Measurements from ENCODE around the gene SIK3.

The SIK3 gene

DNA sequence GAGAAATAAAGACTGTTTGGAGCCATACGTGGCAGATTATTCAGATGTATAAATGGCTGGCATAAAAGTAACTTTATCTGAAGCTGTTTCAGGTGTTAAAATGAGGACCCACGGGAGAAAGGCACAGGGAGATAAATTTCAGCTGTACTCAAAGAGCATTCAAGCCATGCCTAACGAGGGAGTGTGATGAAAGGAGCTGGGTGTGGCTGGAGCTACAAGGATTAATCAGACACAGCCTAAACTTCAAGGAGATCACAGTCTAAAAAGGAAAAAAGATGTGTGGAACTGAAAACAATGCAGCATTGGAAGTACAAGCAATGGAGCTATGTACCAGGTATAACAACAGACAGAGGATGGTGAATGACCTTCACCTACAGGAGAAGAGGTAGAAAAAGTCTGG is 140.0 kb downstream of the SIK3 start:
- DNase-seq, result no peak

DNA sequence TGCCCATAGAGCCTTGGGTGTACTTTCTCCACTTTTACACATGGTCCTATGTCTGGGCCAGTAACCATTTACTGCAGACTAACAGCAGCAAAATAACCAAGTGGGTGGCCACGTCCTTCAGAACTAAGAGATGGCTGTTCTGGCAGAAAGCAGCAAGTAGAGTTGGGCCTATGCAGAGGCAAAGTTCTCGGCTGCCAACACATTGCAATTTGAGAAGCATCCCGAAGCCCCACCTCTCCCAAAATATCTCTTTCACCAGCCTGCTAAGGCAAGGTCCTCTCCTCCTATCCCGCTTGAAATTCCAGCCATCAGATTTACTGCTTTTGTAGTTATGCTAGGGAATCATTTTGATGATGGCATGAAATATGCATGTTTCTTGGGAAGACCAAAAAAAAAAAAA is 142.3 kb downstream of the SIK3 start:
- DNase-seq, result no peak

DNA sequence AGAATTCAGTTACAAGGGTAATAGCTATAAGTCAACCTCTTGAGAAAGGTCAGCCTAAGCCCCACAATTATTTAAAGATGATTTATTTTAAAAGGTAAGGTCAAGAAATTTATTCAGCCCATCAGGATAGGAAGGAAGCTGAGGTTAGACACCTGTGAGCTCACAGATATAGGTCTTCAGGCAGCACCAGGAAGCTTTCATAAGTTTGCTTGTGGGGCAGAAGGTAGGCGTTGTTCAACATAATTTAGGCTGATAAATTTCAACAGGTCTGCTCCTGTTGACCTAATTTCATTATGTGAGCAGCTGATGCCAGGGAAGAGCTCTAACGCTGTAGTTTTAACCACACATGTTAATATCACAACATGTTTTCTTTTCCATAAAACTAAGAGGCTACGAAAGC is 142.7 kb downstream of the SIK3 start:
- DNase-seq, result no peak

DNA sequence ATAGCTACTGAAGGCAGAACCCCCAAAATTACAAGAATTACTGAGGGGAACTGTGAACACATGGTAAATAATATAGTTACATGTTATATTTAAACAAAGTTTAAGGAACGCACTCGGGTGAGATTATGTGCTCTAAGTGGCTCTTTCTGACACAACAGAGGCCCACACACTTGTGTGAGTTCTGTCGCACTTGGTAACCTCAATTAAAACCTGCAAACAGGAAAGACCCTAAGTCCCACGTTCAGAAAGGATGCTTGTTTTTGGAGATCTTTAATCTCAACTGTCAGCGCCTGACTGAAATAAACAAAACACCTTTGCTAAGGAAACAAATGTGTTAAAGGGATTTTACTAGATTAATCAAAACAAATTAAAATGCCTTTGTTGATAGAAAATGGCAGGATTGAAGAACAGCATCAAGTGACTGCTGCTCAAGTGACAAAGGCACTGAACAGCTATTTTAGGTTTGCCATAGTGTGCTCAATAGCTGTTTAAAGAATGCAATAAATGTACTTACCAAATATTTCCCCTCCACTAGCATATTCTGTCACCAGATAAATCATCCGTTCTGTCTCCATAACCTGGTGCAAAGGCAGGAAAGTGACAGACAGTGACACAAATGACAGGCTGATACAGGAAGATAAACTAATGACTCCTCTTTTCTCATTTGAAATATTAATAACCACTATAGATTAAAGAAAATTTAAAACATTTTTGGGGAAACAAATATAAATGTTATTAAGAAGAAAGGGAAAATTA is 144.5 kb downstream of the SIK3 start:
- DNase-seq, result no peak

DNA sequence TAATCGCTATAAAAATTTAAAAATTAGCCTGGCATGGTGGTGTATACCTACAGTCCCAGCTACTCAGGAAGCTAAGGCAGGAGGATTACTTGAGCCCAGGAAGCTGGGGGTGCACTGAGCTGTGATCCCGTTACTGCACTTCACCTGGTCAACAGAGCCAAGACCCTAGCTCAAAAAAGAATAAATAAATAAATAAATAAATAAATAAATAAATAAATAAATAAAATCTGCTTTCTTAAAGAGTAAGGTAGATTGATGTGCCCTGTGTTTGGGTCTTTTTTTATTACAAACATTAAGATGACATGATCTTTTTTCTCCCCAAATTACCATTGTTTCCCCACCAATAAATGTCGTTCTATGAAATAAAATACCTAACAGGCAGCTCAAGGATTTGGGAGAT is 146.5 kb downstream of the SIK3 start:
- no peak for DNase-seq

DNA sequence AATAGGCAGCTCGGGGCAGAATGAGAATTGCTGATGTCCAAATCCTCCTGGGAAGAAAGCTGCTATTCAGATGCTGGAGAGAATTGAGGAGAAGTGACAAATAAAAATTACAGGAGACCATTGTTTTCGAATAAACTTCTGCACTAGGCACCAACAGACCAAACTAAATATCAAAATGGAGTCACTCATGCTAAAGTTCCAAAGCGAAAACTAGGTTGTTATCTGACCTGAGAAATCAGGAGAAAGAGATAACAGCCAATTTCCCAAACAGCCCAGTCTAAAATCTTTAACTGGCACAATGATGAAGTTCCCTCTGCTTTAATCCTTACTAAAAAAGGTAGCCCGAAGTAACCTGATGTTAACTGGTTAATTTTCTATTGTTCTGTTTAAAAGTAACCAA is 148.0 kb downstream of the SIK3 start:
- DNase-seq, result no peak

DNA sequence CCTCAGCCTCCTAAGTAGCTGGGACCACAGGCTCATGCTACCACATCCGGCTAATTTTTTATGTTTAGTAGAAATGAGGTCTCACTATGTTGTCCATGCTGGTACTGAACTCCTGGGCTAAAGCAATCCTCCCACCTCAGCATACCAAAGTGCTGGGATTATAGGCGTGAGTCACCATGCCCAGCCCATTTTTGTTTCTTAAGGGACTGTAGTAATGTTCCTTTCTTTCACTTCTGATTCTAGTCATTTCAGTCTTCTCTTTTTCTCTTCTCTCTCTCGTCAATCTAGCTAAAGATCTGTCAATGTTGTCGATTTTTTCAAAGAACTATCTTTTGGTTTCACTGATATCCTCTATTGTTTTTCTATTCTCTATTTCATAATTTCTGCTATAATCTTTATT is 149.8 kb downstream of the SIK3 start:
- DNase-seq, result no peak

DNA sequence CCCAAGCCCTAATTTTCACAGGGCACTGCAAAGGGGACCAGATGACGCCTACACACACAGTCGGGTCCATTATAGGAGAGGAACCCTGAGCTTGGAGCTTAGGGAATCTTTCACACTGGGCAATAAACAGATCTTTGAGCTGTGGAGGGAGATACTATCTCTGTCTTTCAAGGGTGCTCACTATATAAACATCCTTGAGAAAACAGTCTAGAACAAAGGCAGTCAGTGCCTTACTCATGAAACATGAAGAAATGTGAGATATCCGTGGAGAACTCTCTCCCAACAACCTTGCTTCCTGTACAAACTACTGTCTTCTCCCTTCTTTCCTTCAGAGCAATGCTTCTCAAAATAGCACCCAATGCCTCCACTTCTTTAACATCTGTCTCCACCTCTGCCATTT is 151.8 kb downstream of the SIK3 start:
- no peak for DNase-seq

DNA sequence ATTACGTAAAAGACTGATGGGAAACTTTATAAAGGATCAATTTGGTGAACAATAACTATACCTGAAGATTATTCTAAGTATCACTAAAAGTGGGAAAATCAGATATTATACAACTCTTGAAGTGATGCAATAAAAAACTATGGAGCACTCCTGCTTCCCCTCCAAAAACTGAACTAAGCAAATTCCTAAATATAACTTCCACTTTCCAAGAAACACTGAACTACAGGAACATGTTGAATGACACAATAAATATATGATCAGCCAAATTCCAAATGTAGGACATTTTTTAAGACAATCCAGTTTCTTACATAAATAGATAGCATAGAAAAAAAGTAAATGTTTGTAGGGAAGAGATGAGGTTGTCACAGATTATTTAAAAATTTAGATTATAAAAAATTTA is 158.7 kb downstream of the SIK3 start:
- DNase-seq, result no peak

DNA sequence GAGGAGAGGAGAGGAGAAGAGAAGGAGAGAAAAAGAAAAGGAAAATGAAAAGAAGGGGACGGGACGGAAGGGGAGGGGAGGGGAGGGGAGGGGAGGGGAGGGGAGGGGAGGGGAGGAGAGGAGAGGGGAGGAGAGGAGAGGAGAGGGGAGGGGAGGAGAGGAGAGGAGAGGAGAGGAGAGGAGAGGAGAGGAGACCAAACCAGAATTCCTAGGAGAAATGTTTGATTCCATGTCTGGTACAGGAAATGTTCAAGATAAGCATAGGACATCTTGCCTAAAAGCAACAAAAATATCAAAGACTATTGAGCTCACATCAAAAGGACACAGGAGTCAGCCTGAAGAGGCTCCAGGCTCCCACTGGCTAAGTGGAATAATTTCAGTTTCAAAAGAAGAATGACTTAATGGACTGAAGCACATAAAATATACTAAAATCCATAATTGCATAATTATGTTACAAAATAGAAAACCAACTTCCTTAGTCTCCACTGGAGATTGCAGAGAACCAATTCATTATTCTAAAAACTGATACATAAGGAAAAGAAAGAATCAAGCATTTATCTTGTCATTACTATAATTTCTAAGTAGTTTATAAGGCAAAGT is 159.7 kb downstream of the SIK3 start:
- DNase-seq, result no peak

DNA sequence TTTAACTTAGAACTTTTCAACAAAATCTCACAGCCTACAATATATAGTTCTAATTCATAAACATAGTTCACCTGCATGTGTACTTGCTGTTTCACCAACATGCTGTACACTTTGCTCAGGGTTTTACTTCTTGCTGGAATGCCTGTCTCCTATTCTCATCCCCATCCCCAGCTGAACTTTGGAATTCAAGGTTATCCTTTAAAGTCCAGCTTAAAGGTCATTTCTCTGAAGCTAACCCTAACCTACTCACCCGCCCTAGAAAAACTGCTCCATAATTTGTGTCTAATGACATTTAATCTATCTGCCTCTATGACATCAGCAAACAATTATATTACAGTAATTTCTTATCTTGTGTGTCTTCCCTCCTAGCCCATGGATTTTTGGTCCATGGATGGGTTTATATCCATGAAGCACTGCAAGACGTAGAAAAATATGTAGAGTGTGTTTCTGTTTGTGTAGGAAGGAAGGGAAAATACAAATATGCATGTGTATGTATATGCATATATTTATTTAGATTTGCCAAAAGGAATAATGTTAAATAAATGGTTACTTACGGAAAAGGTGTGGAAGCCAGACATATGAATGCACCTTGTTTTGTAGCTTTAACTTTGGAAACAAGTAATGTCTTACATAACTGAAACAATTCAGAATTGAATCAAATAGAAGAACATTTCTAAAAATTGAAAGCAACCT is 161.3 kb downstream of the SIK3 start:
- no peak for DNase-seq

DNA sequence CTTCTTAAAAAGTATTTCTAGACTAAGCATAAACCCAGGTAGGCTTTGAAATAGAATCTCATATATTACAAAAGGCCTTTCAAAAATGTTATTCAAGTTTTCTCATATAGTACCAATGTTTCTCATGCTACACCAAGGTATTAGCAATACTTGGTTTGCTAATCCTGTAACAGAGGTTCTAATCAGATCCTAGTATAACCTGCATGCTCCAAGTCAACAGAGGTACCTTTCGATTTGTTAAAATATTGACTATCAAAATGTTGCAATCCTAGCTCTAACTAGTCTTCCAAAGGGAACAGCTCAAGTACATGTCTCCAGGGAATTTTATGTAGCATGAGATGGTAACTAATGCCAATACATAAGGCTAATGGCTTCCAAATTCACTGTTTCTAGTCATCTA is 162.7 kb downstream of the SIK3 start:
- no peak for DNase-seq

DNA sequence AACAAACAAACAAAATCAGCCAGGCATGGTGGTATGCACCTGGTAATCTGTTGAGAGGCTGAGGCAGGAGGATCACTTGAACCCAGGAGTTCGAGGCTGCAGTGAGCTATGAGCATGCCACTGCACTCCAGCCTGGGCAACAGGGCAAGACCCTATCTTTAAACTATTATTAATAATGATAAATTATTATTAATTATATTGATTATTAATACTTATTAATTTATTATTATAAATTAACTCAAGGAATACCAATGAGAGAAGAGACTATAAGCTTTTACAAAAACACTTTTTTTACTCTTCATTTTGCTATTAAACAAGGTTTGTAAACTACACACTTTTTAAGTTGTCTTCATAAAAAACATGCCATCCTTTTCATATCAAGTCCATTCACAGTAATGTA is 163.1 kb downstream of the SIK3 start:
- DNase-seq, result no peak

DNA sequence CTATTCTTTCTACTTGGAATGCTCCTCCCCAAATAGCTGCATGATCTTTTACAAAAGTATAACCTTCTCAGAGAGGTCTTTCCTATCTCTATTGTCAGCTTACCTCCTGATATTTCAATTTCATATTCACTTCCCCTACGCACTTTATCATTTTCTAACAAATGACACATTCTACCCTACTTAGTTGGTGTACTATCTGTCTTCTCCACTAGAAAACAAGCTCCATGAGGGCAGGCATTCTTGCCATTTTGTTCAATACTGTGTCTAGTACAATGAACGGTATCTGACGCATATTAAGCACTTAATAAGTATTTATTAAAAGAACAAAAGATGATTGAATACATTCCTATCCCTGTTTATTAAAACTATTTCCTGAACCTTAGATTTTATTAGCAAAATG is 164.3 kb downstream of the SIK3 start:
- no peak for DNase-seq

DNA sequence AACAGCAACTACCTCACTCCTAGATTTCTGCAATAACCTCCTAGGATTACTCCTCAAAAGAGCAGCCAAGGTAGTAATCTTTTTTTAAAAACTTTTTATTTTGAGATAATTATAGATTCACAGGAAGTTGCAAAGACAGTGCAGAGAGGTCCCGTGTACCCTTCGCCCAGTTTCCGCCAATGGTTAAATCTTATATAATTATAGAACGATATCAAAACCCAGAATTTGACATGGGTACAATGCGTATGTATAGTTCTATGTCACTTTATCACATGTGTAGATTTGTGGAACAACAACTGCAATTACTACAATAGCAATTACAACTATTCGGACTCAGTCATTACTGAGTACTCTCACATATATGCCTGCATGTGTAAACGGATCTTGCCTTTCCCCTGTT is 166.0 kb downstream of the SIK3 start:
- DNase-seq, result no peak

DNA sequence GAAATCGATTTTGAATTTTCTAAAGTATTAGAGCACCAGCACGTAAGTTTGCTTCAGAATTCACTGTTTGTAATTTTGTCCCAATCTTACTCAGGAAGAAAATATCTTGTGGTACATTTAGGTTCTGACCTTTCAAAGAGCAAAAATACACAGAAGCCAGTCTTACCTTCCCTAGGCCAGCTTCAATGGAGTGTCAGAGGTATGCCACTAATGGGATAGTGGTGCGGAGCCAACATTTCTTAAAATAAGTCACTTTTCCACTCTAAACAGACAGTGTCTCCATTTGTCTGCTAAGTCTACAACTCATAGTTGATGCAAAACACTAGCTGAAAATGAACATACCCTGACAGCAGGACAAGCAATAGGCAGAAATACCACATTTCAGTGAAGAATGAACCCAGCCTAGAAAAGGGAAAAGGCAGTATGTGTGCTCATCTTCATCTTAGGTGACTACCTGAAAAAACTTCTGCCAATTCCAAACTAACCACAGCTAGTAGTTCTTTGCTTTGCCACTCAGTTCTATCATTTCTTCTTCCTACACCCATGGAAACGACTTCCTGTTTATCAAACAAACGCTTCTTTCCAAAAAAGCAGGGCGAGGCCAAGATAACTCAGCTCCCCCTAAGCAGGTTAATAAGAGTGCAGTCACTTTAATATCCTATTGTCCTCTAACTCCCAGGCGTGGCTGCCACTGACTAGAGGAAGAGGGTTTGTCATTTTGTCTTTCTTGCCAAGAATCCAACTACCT is 166.8 kb downstream of the SIK3 start:
- no peak for DNase-seq

DNA sequence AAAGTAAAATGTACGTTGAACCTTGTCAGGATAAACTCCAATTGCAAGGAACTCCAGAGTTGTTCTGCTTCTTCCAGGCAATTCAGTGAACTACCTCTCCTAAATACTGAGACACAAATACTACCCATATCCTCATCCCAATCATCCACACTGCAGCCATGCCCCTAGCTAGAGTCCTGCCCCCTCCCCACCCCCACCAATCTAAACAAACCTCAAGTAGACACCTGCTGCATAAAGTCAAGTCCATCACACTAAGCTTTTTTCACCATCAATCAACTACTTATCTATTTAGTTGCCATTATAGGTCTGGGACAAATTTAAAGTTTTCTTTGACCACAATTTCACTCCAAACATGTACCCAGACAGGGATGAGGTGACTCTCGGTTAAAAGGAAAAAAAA is 167.6 kb downstream of the SIK3 start:
- DNase-seq, result no peak

DNA sequence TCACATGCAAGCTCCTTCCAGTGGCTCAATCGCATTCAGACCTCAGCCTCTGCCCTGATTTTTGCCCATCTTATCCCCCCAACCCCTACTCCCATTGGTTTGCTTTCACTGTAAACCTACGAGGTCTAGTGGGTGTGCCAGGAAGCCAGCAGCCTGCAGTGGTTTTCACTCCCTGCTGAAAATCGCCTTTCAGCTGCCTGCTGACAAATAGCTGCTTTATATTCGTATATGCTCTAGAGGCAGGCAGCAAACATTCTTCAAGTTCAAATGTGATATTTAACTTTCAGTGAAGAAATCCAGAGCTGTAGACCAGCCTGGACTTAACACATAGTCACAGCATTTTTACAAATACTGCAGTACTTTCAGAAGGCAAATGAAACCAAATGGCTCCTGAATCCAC is 168.1 kb downstream of the SIK3 start:
- DNase-seq, result no peak

DNA sequence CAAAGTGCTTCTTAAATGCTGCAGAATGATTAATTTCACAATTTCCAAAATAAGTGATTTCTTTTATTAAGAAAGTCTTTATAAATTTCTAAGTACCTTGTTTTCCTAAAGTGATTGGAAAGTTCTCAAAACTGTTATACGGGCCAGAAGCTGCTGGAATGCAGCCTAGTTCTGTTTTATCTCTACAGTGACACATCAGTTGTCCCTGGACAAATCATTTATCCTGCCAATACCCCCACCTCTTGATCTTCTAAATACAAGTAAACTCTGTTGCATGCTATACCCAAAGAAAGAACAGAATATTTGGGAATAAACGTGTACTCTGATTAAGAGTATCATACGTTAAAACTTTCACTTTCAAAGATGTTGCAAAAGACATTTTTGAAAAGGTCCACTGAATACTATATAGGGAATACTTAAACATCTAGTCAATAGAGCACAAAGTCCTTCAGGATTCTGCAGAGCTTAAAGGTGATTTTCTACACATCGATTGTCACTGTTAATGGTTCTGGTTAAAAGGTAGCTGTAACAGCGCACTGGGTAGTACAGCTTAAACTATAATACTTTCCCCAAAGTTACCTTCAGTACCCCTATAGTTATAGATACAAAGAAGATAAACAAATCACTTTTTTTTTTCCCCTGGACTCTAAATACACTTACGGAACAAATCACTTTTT is 168.7 kb downstream of the SIK3 start:
- DNase-seq, result no peak

DNA sequence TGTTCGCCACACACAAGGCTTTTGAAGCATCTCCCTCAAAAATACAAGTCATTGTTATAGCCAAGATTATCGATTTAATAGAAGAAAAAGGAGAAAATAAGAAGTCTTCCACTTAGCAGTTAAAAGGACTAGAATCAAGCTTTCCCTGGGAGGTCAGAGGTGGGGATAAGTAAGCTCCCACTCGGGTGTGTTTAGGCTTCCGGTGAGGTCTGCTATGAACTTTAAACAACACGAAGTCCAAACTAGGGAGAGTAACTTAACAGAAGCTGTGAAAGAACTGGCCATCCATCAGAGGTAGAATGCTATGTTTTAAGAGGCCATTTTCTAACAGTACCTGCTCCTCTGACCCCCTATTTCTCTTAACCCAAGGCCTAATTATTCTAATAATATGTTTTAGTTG is 169.4 kb downstream of the SIK3 start:
- no peak for DNase-seq

DNA sequence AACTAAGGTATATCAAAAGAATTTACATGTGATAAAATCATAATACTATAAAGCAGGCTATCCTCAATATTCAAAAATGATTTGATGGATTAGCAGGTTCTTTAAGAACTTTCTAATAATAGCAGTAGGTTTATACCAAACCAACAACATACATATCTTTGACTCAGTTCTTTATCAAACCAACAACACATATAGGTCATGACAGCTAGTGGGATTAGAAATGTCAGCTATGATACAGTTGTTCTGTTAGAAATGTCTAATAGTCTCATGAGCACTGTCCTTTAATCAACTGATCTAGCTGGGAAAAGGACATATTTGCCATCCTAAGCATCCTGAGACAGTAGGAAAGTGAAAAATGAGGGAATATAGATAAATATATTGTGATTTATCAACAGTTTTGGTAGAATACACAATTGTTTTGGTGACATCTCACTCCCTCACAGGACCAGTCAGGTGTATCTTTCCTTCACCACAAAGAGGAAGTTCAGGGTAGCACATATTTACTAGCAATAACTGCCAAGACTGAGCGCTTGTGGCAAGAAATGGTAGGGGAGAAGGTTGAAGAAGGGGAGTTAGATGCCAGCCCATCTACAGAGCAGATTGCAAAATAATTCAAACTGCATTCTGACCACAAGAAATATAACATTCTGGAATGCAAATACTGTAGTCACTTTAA is 170.0 kb downstream of the SIK3 start:
- no peak for DNase-seq

DNA sequence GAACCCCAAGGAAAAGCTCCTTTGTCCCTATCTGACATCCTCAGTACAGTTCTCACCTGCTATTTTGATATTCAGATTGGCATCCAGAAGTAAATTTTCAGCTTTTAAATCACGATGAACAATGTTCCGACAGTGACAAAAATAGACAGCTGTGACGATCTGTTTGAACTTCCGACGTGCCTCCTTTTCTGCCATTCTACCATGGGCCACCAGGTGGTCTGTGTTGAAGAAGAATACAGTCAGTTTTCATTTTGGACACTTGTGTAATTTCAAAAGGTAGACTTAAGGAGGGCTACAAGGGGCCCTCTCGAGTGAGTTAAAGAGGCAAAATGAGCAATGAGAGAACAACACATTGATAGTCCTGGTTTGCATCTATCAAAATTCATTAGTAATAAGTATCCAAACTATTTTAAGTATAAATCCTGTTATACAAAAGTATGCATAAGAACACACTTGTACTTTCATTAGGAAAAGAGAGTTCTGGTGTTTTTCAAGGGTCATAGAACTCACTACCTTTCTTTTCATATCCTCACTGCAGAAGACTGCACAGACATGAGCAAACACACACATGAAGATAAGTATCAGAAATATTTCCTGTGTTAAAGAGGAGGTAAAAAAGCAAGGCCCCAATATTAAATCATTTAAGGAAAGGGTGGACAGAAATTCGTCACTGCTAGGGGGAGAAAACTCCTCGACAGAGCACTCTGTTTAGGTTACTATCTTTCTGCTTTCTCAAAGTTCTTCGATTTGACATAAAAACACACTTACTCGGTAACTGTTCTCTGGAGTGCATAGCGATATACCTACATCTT is 170.9 kb downstream of the SIK3 start:
- no peak for DNase-seq
